Neural cell (in vitro differentiated cells): Measurements from ENCODE around the gene SAP30L. TPM values are rescaled to one million over a fixed set of nuclear protein-coding genes. Genes with fewer than 3 reads are reported as not detected.

ENCODE experiments used
- H2AFZ ChIP-seq: fragments of 200-600, 300-800 bp; sonication (generic), shearing (Covaris generic); 2 replicates; pipeline ENCODE4 v1.6.0; 2014; ENCODE audit warnings: low read depth, mild to moderate bottlenecking, antibody characterized with exemption, low read length, moderate library complexity
- H3F3A ChIP-seq: fragments of 200-600 bp; shearing (Covaris generic); 2 replicates; pipeline ENCODE4 v1.6.1; 2016; ENCODE audit warnings: mild to moderate bottlenecking, moderate library complexity, mixed read lengths, antibody characterized with exemption, low read length; ENCODE audit not compliant: insufficient read depth, poor library complexity, severe bottlenecking
- H3K27ac ChIP-seq: fragments of 200-600, 300-800 bp; sonication (generic), shearing (Covaris generic); 2 replicates; pipeline ENCODE4 v1.5.1; 2014; ENCODE audit warnings: mild to moderate bottlenecking, low read length, moderate library complexity
- H3K27me3 ChIP-seq: fragments of 300-800, 200-600 bp; sonication (generic), shearing (Covaris generic); 2 replicates; pipeline ENCODE4 v1.6.0; 2014; ENCODE audit warnings: mild to moderate bottlenecking, low read depth, low read length, moderate library complexity; ENCODE audit not compliant: insufficient read depth
- H3K36me3 ChIP-seq: fragments of 300-800, 200-600 bp; sonication (generic), shearing (Covaris generic); 2 replicates; pipeline ENCODE4 v1.5.1; 2014; ENCODE audit warnings: mild to moderate bottlenecking, antibody characterized with exemption, low read length, moderate library complexity; ENCODE audit not compliant: insufficient read depth
- H3K4me2 ChIP-seq: fragments of 300-800, 200-600 bp; sonication (generic), shearing (Covaris generic); 2 replicates; pipeline ENCODE4 v1.6.0; 2014; ENCODE audit warnings: mild to moderate bottlenecking, low read length
- H3K4me3 ChIP-seq: fragments of 300-800, 200-600 bp; sonication (generic), shearing (Covaris generic); 2 replicates; pipeline ENCODE4 v1.5.1; 2014; ENCODE audit warnings: mild to moderate bottlenecking, low read length, moderate library complexity
- H3K79me2 ChIP-seq: fragments of 200-600 bp; shearing (Covaris generic); replicated peaks from 2 replicates; pipeline ENCODE4 v1.6.0; 2014; ENCODE audit warnings: mild to moderate bottlenecking, low read length, moderate library complexity; ENCODE audit not compliant: insufficient read depth
- H3K9ac ChIP-seq: fragments of 300-800, 200-600 bp; sonication (generic), shearing (Covaris generic); 2 replicates; pipeline ENCODE4 v1.6.1; 2016; ENCODE audit warnings: mild to moderate bottlenecking, low read length, mixed read lengths
- H3K9me2 ChIP-seq: fragments of 200-600 bp; shearing (Covaris generic); 2 replicates; pipeline ENCODE4 v1.6.1; 2016; ENCODE audit warnings: mild to moderate bottlenecking, low read length, mixed read lengths; ENCODE audit not compliant: insufficient read depth
- H3K9me3 ChIP-seq: fragments of 200-600, 300-800 bp; sonication (generic), shearing (Covaris generic); 2 replicates; pipeline ENCODE4 v1.6.1; 2016; ENCODE audit warnings: mild to moderate bottlenecking, mixed run types, low read length, moderate library complexity, mixed read lengths
- H4K20me1 ChIP-seq: fragments of 200-600 bp; shearing (Covaris generic); 2 replicates; pipeline ENCODE4 v1.6.1; 2016; ENCODE audit warnings: mild to moderate bottlenecking, mixed run types; ENCODE audit not compliant: insufficient read depth
- EP300 ChIP-seq: fragments of 450-650 bp; conservative IDR thresholded peaks from 2 replicates; pipeline ENCODE4 v1.6.1; 2014; ENCODE audit warnings: antibody characterized with exemption, mild to moderate bottlenecking, moderate library complexity; ENCODE audit not compliant: poor library complexity, severe bottlenecking
- EZH2 ChIP-seq: fragments of 200-600, 300-800 bp; shearing (Covaris generic), sonication (generic); IDR thresholded peaks from 2 replicates; pipeline ENCODE4 v1.6.1; 2014; ENCODE audit warnings: antibody characterized with exemption, low read length, borderline replicate concordance, mild to moderate bottlenecking; ENCODE audit not compliant: insufficient read depth, poor library complexity, severe bottlenecking
- MXI1 ChIP-seq: fragments of 450-650 bp; conservative IDR thresholded peaks from 2 replicates; pipeline ENCODE4 v1.6.1; 2014; ENCODE audit warnings: antibody characterized with exemption, mild to moderate bottlenecking; ENCODE audit not compliant: poor library complexity, severe bottlenecking
- POLR2AphosphoS5 ChIP-seq: IDR thresholded peaks from 2 replicates; pipeline ENCODE4 v1.6.1; 2012
- RAD21 ChIP-seq: fragments of 450-650 bp; conservative IDR thresholded peaks from 2 replicates; pipeline ENCODE4 v1.6.1; 2014; ENCODE audit warnings: antibody characterized with exemption, mild to moderate bottlenecking, moderate library complexity
- SMC3 ChIP-seq: fragments of 450-650 bp; conservative IDR thresholded peaks from 2 replicates; pipeline ENCODE4 v1.6.1; 2014; ENCODE audit warnings: antibody characterized with exemption, mild to moderate bottlenecking, moderate library complexity; ENCODE audit not compliant: poor library complexity
- TAF1 ChIP-seq: IDR thresholded peaks from 2 replicates; pipeline ENCODE4 v1.6.1; 2012; ENCODE audit warnings: low read depth
- polyA plus RNA-seq: library from polyadenylated mRNA; depleted of rRNA; stranded (reverse); fragments of >200 nt; gene quantifications from 2 replicates; pipeline ENCODE4 v1.2.3, GENCODE V29; 2014
- TF ChIP-seq, protein P1 (sequence below): IDR thresholded peaks from 2 replicates; pipeline ENCODE4 v1.6.1; 2012; ENCODE audit warnings: borderline replicate concordance
- TF ChIP-seq, protein P2 (sequence below): fragments of 450-650 bp; IDR thresholded peaks from 2 replicates; pipeline ENCODE4 v1.5.1; 2014; ENCODE audit warnings: antibody characterized with exemption, mild to moderate bottlenecking, moderate library complexity; ENCODE audit not compliant: poor library complexity, severe bottlenecking

SAP30L gene
- polyA plus RNA-seq, 1 donor from 2014 or later = 18.5 TPM

DNA sequence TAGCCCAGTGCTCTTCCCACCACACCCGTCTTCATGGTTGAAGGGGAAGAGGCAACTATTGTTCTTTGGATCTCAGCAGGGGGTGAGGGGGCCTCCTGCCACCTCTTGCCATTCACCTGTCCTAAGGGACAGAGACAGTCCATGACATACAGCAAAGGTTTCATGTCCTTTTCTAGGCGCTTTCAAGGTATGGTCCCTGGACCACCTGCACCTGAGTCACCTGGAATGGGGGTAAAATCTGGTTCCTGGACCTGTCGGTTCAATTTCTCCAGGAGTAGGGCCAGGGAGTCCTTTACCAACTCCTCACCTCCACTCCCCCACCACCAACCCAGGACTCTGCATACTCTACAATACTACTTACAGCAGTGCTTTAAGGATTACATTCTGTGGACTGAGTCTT is 33.5 kb upstream of the SAP30L start:
- H3K9me2 ChIP-seq = no peaks in the 10 kb centered on the region
- H3K79me2 ChIP-seq = no peaks in the 10 kb centered on the region

DNA sequence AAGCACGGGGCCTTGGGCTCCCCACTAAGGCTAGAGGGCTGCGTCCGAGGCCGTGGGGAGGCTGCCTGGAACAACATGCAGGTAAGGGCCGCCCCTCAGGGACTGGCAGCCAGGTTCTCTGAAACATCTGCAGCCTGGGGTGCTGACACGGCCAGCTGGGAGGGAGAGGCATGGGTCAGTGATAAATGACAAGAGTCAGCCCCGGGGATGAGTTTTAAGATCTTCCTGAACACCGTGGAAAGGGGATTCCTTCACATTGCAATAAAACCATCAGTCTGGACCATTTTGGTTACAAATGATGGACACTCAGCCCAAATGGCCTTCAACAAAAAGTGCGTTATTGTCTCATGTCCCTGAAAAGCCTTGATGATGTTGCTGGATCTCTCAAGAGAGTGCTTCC is 32.9 kb upstream of the SAP30L start:
- no peaks in the 10 kb centered on the region for H4K20me1 ChIP-seq
- H3K36me3 ChIP-seq = peaks cover 3% of the 10 kb centered on the region
- H3K27me3 ChIP-seq = no peaks in the 10 kb centered on the region
- H3K79me2 ChIP-seq = no peaks in the 10 kb centered on the region
- no peak overlapping the region for H3K4me2 ChIP-seq
- TF ChIP-seq, protein P1, sequence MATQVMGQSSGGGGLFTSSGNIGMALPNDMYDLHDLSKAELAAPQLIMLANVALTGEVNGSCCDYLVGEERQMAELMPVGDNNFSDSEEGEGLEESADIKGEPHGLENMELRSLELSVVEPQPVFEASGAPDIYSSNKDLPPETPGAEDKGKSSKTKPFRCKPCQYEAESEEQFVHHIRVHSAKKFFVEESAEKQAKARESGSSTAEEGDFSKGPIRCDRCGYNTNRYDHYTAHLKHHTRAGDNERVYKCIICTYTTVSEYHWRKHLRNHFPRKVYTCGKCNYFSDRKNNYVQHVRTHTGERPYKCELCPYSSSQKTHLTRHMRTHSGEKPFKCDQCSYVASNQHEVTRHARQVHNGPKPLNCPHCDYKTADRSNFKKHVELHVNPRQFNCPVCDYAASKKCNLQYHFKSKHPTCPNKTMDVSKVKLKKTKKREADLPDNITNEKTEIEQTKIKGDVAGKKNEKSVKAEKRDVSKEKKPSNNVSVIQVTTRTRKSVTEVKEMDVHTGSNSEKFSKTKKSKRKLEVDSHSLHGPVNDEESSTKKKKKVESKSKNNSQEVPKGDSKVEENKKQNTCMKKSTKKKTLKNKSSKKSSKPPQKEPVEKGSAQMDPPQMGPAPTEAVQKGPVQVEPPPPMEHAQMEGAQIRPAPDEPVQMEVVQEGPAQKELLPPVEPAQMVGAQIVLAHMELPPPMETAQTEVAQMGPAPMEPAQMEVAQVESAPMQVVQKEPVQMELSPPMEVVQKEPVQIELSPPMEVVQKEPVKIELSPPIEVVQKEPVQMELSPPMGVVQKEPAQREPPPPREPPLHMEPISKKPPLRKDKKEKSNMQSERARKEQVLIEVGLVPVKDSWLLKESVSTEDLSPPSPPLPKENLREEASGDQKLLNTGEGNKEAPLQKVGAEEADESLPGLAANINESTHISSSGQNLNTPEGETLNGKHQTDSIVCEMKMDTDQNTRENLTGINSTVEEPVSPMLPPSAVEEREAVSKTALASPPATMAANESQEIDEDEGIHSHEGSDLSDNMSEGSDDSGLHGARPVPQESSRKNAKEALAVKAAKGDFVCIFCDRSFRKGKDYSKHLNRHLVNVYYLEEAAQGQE = no peak
- no peak for TF ChIP-seq EZH2
- no peaks in the 10 kb centered on the region for H3F3A ChIP-seq
- H3K9me2 ChIP-seq = no peaks in the 10 kb centered on the region
- no peak overlapping the region for H3K9ac ChIP-seq
- H3K27ac ChIP-seq = no peak overlapping the region
- no peak overlapping the region for H3K4me3 ChIP-seq
- no peaks in the 10 kb centered on the region for H3K9me3 ChIP-seq
- no peak overlapping the region for H2AFZ ChIP-seq

More for the DNA sequence above, 33.5 kb upstream of the SAP30L start:
- Histone ChIP-seq H3K27me3 (no peaks in the 10 kb centered on the region), H3F3A (no peaks in the 10 kb centered on the region), H3K36me3 (peaks cover 3% of the 10 kb centered on the region), H3K9ac (no peak overlapping the region), H3K9me3 (no peaks in the 10 kb centered on the region), H4K20me1 (no peaks in the 10 kb centered on the region), H3K4me3 (no peak overlapping the region), H3K4me2 (no peak overlapping the region), H2AFZ (no peak overlapping the region), H3K27ac (no peak overlapping the region)
- TF ChIP-seq, protein P2, sequence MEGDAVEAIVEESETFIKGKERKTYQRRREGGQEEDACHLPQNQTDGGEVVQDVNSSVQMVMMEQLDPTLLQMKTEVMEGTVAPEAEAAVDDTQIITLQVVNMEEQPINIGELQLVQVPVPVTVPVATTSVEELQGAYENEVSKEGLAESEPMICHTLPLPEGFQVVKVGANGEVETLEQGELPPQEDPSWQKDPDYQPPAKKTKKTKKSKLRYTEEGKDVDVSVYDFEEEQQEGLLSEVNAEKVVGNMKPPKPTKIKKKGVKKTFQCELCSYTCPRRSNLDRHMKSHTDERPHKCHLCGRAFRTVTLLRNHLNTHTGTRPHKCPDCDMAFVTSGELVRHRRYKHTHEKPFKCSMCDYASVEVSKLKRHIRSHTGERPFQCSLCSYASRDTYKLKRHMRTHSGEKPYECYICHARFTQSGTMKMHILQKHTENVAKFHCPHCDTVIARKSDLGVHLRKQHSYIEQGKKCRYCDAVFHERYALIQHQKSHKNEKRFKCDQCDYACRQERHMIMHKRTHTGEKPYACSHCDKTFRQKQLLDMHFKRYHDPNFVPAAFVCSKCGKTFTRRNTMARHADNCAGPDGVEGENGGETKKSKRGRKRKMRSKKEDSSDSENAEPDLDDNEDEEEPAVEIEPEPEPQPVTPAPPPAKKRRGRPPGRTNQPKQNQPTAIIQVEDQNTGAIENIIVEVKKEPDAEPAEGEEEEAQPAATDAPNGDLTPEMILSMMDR = no peak
- no peak for TF ChIP-seq RAD21
- no peak for TF ChIP-seq POLR2AphosphoS5
- no peak for TF ChIP-seq SMC3
- TF ChIP-seq TAF1 = no peak
- TF ChIP-seq, protein P1 = no peak
- no peak for TF ChIP-seq EP300
- no peak for TF ChIP-seq EZH2
- no peak for TF ChIP-seq MXI1
